OCI-LY7 (cell line): ENCODE results near the gene SEMA4D. TPM values are rescaled to one million over a fixed set of nuclear protein-coding genes. Genes with fewer than 3 reads are reported as not detected.

Source experiments
- BruUV-seq: library from RNA; stranded (reverse); fragments of 400-500 nt; replicated peaks from 2 replicates; lab custom pipeline; 2021; lab: Mats Ljungman, UMichigan
- CTCF ChIA-PET: fragments of 300-600 bp; sonication (Branson Sonifier 250); formaldehyde crosslinking; loops from one replicate; lab custom pipeline; 2022; ENCODE audit warnings: antibody characterized with exemption; ENCODE audit not compliant: unreplicated experiment; lab: Charles Lee
- POLR2A ChIA-PET: fragments of 300-600 bp; sonication (Branson Sonifier 250); formaldehyde crosslinking; loops from one replicate; lab custom pipeline; 2022; ENCODE audit warnings: antibody characterized with exemption; lab: Charles Lee
- DNase-seq: peaks from one replicate; pipeline ENCODE4 v3.0.0-alpha.2; 2015; ENCODE audit warnings: low spot score
- H2AFZ ChIP-seq: fragments of 200-600 bp; sonication (generic), shearing (Covaris generic); 2 replicates; pipeline ENCODE4 v1.6.1; 2014; ENCODE audit warnings: mild to moderate bottlenecking, antibody characterized with exemption, low read length, moderate library complexity
- H3K27ac ChIP-seq: fragments of 200-600 bp; sonication (generic); 2 replicates; pipeline ENCODE4 v1.5.1; 2014; ENCODE audit warnings: mixed run types, low read depth, mild to moderate bottlenecking, moderate library complexity, low read length, inconsistent platforms; ENCODE audit not compliant: poor library complexity, severe bottlenecking
- H3K36me3 ChIP-seq: fragments of 200-600 bp; sonication (generic); 2 replicates; pipeline ENCODE4 v1.6.1; 2014; ENCODE audit warnings: mild to moderate bottlenecking, antibody characterized with exemption, low read length, moderate library complexity, mixed read lengths; ENCODE audit not compliant: insufficient read depth
- H3K4me1 ChIP-seq: fragments of 200-600 bp; sonication (generic); 2 replicates; pipeline ENCODE4 v1.5.1; 2014; ENCODE audit warnings: mild to moderate bottlenecking, low read length; ENCODE audit not compliant: insufficient read depth, poor library complexity, severe bottlenecking
- H3K4me2 ChIP-seq: fragments of 200-600 bp; sonication (generic); 2 replicates; pipeline ENCODE4 v1.6.1; 2014; ENCODE audit warnings: mild to moderate bottlenecking, low read length
- H3K4me3 ChIP-seq: fragments of 200-600 bp; sonication (generic); 2 replicates; pipeline ENCODE4 v1.5.1; 2014; ENCODE audit warnings: mild to moderate bottlenecking, low read depth, low read length; ENCODE audit not compliant: poor library complexity, severe bottlenecking
- H3K79me2 ChIP-seq: fragments of 200-600 bp; sonication (generic); 2 replicates; pipeline ENCODE4 v1.6.1; 2016; ENCODE audit warnings: low read depth, mild to moderate bottlenecking, low read length, moderate library complexity, mixed read lengths; ENCODE audit not compliant: insufficient read depth
- H3K9me2 ChIP-seq: fragments of 200-600 bp; sonication (generic); 2 replicates; pipeline ENCODE4 v1.6.1; 2016; ENCODE audit warnings: mild to moderate bottlenecking, low read length, mixed read lengths; ENCODE audit not compliant: insufficient read depth
- H3K9me3 ChIP-seq: fragments of 200-600 bp; sonication (generic); 2 replicates; pipeline ENCODE4 v1.6.1; 2014; ENCODE audit warnings: mild to moderate bottlenecking, mixed run types, low read length, mixed read lengths
- H4K20me1 ChIP-seq: fragments of 200-600 bp; sonication (generic); 2 replicates; pipeline ENCODE4 v1.6.1; 2014; ENCODE audit warnings: mild to moderate bottlenecking, antibody characterized with exemption, low read length, moderate library complexity, mixed read lengths; ENCODE audit not compliant: insufficient read depth
- EZH2phosphoT487 ChIP-seq: fragments of 200-600 bp; sonication (generic); IDR thresholded peaks from 2 replicates; pipeline ENCODE4 v1.6.1; 2018; ENCODE audit warnings: low read depth, borderline replicate concordance, mild to moderate bottlenecking, mixed run types, antibody characterized with exemption, low read length, moderate library complexity, mixed read lengths
- intact Hi-C: fragments of 100-400 bp; cut with micrococcal nuclease; formaldehyde crosslinking; loops from one replicate; pipeline ENCODE4 v1.10.0; 2022; ENCODE audit not compliant: unreplicated experiment
- total RNA-seq, 2 experiments: library from RNA; depleted of rRNA in 1 of 2; stranded (reverse); fragments of >200 nt in 1 of 2; shearing (Covaris generic) in 1 of 2; gene quantifications; 2 replicates each; pipeline ENCODE4 v1.2.3, GENCODE V29; 2014 to 2022
- TF ChIP-seq, protein P1 (sequence below): fragments of 200-600 bp; sonication (generic); conservative IDR thresholded peaks from 2 replicates; pipeline ENCODE4 v1.5.1; 2014; ENCODE audit warnings: mild to moderate bottlenecking, antibody characterized with exemption, low read length, moderate library complexity, mixed read lengths

The SEMA4D gene
- total RNA-seq, 2 experiments from 2014 or later, result 28.5 to 60.5 TPM

DNA sequence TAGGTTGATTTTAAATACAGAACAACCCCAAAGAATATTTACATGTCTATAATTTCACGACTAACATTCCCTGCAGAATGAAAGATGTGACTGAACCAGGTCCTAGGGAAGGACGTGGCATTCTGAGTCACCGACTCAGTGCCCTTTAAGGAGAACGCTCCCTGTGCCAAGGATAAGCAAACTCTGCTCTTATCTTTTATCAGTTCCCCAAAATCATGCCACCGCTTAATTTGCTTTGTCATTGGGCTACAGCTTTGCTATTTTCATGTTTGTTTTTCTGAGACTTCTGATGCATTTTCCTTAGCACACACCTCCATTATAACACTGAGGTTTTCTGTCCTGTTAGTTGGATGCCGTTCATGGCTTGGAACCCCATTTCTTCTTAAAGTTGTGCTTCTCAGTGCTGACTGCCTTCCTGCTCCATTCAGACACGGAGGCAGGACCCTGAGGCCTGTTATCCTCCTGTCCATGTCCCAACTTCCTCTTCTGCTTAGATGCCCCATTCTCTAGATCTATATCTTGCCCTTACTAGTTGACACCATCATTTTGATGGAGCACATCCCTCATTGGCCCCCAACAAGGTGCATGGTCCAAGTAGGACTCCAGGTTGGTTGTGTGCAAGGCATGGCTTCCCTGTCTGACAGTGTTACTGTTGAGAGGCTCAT lies 11.2 kb upstream of the SEMA4D start:
- Histone ChIP-seq H3K4me2 (no peak overlapping the region), H3K4me1 (peaks cover 59% of the 10 kb centered on the region)
- POLR2A ChIA-PET, result interaction anchor here (0.5 to 2.1 kb wide), 7 partner anchors 10 to 39 kb away, joined by 3 to 10 read pairs (median 6); no protein-coding TSS in a partner anchor

DNA sequence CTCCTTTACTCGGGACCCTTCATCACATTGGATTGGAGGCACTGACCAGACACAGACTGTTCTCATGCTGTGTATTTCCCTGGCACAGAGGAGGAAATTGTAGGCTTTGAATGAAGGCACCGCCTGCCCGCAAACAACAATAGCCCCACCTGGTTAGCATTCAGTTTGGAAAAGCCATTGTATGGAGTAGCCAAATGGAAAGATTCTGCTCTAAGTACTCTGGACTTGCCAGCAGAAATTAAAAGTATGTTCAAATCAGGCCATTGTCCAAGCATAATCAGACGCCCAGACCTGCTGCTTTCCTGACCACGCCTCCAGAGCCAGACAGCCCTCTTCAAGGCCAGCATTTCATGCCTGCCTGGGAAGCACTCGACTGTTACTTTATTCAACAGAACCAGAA lies 8.0 kb upstream of the SEMA4D start:
- Histone ChIP-seq H3K79me2 (no peaks in the 10 kb centered on the region), H3K36me3 (no peaks in the 10 kb centered on the region), H3K4me1 (peaks cover 76% of the 10 kb centered on the region), H3K9me2 (no peaks in the 10 kb centered on the region), H4K20me1 (no peaks in the 10 kb centered on the region), H3K27ac (no peak overlapping the region), H2AFZ (no peak overlapping the region), H3K4me3 (no peak overlapping the region), H3K4me2 (no peak overlapping the region), H3K9me3 (no peaks in the 10 kb centered on the region)
- ChIA-PET POLR2A (interaction anchor here (0.5 kb wide), 1 partner anchor 1376 kb away, joined by 3 read pairs; no protein-coding TSS in a partner anchor), CTCF (interaction anchor here (1.1 kb wide), 1 partner anchor 77 kb away, joined by 4 read pairs; no protein-coding TSS in a partner anchor)
- no peak for DNase-seq
- TF ChIP-seq, protein P1, sequence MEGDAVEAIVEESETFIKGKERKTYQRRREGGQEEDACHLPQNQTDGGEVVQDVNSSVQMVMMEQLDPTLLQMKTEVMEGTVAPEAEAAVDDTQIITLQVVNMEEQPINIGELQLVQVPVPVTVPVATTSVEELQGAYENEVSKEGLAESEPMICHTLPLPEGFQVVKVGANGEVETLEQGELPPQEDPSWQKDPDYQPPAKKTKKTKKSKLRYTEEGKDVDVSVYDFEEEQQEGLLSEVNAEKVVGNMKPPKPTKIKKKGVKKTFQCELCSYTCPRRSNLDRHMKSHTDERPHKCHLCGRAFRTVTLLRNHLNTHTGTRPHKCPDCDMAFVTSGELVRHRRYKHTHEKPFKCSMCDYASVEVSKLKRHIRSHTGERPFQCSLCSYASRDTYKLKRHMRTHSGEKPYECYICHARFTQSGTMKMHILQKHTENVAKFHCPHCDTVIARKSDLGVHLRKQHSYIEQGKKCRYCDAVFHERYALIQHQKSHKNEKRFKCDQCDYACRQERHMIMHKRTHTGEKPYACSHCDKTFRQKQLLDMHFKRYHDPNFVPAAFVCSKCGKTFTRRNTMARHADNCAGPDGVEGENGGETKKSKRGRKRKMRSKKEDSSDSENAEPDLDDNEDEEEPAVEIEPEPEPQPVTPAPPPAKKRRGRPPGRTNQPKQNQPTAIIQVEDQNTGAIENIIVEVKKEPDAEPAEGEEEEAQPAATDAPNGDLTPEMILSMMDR, result no peak
- TF ChIP-seq EZH2phosphoT487, result no peak
- intact Hi-C loops, result no loop called here
- BruUV-seq, result no TSS peak

More for the DNA sequence above, 11.2 kb upstream of the SEMA4D start:
- H3K79me2 ChIP-seq, result no peaks in the 10 kb centered on the region
- TF ChIP-seq, protein P1, result no peak
- no peak for TF ChIP-seq EZH2phosphoT487
- no peak for DNase-seq
- peak overlapping the region; percentile 76 for H3K27ac ChIP-seq
- no peaks in the 10 kb centered on the region for H3K9me2 ChIP-seq
- H3K4me3 ChIP-seq, result no peak overlapping the region
- CTCF ChIA-PET, result interaction anchor here (0.7 kb wide), 1 partner anchor 29 kb away, joined by 3 read pairs; no protein-coding TSS in a partner anchor
- intact Hi-C loops, result no loop called here
- no peaks in the 10 kb centered on the region for H3K36me3 ChIP-seq
- no peaks in the 10 kb centered on the region for H3K9me3 ChIP-seq
- no peak overlapping the region; the same call in 1 of the 2 replicates for H2AFZ ChIP-seq
- H4K20me1 ChIP-seq, result no peaks in the 10 kb centered on the region
- no TSS peak for BruUV-seq

GRCh38 chr9:89505048-89505447 lies 7.1 kb upstream of the SEMA4D start:
- DNase-seq, result no peak
- no peaks in the 10 kb centered on the region for H3K36me3 ChIP-seq
- no peak for TF ChIP-seq EZH2phosphoT487
- TF ChIP-seq, protein P1, result no peak
- CTCF ChIA-PET, result no interaction called here
- H3K4me1 ChIP-seq, result peaks cover 71% of the 10 kb centered on the region
- POLR2A ChIA-PET, result no interaction called here
- H3K79me2 ChIP-seq, result no peaks in the 10 kb centered on the region
- BruUV-seq, result no TSS peak
- H3K9me3 ChIP-seq, result no peaks in the 10 kb centered on the region
- H3K4me3 ChIP-seq, result no peak overlapping the region
- H3K4me2 ChIP-seq, result no peak overlapping the region
- H4K20me1 ChIP-seq, result no peaks in the 10 kb centered on the region
- H3K9me2 ChIP-seq, result no peaks in the 10 kb centered on the region
- H2AFZ ChIP-seq, result no peak overlapping the region
- intact Hi-C loops, result no loop called here
- H3K27ac ChIP-seq, result no peak overlapping the region
